DOHH2 (cell line): ENCODE data around the gene TRAPPC5.

Experiments
- EZH2phosphoT487 ChIP-seq: fragments of 200-600 bp; sonication (generic); IDR thresholded peaks from 2 replicates; pipeline ENCODE4 v1.6.1; 2017; ENCODE audit warnings: borderline replicate concordance, mild to moderate bottlenecking, antibody characterized with exemption, low read length, moderate library complexity, mixed read lengths
- TF ChIP-seq, protein P1 (sequence below): fragments of 200-600 bp; sonication (generic); IDR thresholded peaks from one replicate; pipeline ENCODE4 v1.5.1; 2014; ENCODE audit warnings: antibody characterized with exemption, mild to moderate bottlenecking, low read depth, low read length; ENCODE audit not compliant: poor library complexity, severe bottlenecking

GRCh38 chr19:7734220-7735203, 53.9 kb downstream of the TRAPPC5 start:
- TF ChIP-seq EZH2phosphoT487, result no peak
- TF ChIP-seq, protein P1, sequence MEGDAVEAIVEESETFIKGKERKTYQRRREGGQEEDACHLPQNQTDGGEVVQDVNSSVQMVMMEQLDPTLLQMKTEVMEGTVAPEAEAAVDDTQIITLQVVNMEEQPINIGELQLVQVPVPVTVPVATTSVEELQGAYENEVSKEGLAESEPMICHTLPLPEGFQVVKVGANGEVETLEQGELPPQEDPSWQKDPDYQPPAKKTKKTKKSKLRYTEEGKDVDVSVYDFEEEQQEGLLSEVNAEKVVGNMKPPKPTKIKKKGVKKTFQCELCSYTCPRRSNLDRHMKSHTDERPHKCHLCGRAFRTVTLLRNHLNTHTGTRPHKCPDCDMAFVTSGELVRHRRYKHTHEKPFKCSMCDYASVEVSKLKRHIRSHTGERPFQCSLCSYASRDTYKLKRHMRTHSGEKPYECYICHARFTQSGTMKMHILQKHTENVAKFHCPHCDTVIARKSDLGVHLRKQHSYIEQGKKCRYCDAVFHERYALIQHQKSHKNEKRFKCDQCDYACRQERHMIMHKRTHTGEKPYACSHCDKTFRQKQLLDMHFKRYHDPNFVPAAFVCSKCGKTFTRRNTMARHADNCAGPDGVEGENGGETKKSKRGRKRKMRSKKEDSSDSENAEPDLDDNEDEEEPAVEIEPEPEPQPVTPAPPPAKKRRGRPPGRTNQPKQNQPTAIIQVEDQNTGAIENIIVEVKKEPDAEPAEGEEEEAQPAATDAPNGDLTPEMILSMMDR, result no peak
